HCT116 (cell line): ENCODE results near the gene HERPUD1. TPM values are rescaled to one million over a fixed set of nuclear protein-coding genes. Genes with fewer than 3 reads are reported as not detected.

Experiments used
- ATAC-seq: fragments of 200-7000 bp; cut with Tn5 transposase; 2 replicates; pipeline ENCODE4 v1.9.1; 2020; ENCODE audit warnings: mild to moderate bottlenecking, moderate library complexity
- BruUV-seq: library from RNA; stranded (reverse); fragments of 400-500 nt; replicated peaks from 2 replicates; lab custom pipeline; 2021; lab: Mats Ljungman, UMichigan
- CTCF ChIA-PET: fragments of 300-600 bp; sonication (Branson Sonifier 250); formaldehyde crosslinking; loops from one replicate; lab custom pipeline; 2021; ENCODE audit warnings: antibody characterized with exemption; lab: Charles Lee
- POLR2A ChIA-PET: fragments of 300-600, 350-600 bp; sonication (Branson Sonifier 250); formaldehyde crosslinking; loops from one replicate; lab custom pipeline; 2021; ENCODE audit warnings: antibody characterized with exemption; lab: Charles Lee
- RAD21 ChIA-PET, 2 experiments: fragments of 300-600 bp; sonication (Branson Sonifier 250); formaldehyde crosslinking; loops; one replicate each; lab custom pipeline; 2023; ENCODE audit warnings: low total read pairs in 2 of 2; ENCODE audit not compliant: uncharacterized antibody in 2 of 2, unreplicated experiment in 2 of 2, low non-redundant PET in 1 of 2; lab: Charles Lee
- DNase-seq: peaks from one replicate; pipeline ENCODE4 v3.0.0-alpha.2; 2010; ENCODE audit warnings: low read depth, low spot score
- H2AFZ ChIP-seq: fragments of 200-600 bp; shearing (Covaris generic), sonication (generic); 2 replicates; pipeline ENCODE4 v1.6.1; 2017; ENCODE audit warnings: low read depth, mixed run types, mixed read lengths, antibody characterized with exemption, low read length; ENCODE audit not compliant: poor library complexity, severe bottlenecking
- H3K27ac ChIP-seq: 2 replicates; pipeline ENCODE4 v1.5.1; 2012; ENCODE audit warnings: low read depth, low read length
- H3K27me3 ChIP-seq: fragments of 200-600 bp; sonication (generic); 2 replicates; pipeline ENCODE4 v1.6.1; 2016; ENCODE audit warnings: mixed run types, low read length, mixed read lengths; ENCODE audit not compliant: insufficient read depth
- H3K36me3 ChIP-seq, 2 experiments: fragments of 200-500 bp in 1 of 2; fragments of 200-600 bp in 1 of 2; sonication (Bioruptor generic) in 1 of 2; sonication (generic) in 1 of 2; 2 replicates each; pipeline versions ENCODE4 v1.5.1 to v1.6.1; 2014 to 2016; ENCODE audit warnings: low read length in 2 of 2, inconsistent platforms in 1 of 2, mixed read lengths in 1 of 2, mixed run types in 1 of 2; ENCODE audit not compliant: insufficient read depth in 2 of 2, control insufficient read depth in 1 of 2
- H3K4me1 ChIP-seq, 2 experiments: fragments of 200-600 bp in 1 of 2; sonication (generic) in 1 of 2; 2 replicates each; pipeline versions ENCODE4 v1.5.1 to v1.6.1; 2012 to 2017; ENCODE audit warnings: low read length in 2 of 2, inconsistent platforms in 1 of 2, mild to moderate bottlenecking in 1 of 2, mixed read lengths in 1 of 2, mixed run types in 1 of 2, moderate library complexity in 1 of 2; ENCODE audit not compliant: insufficient read depth in 2 of 2, control insufficient read depth in 1 of 2
- H3K4me2 ChIP-seq: fragments of 200-600 bp; sonication (generic); 2 replicates; pipeline ENCODE4 v1.6.1; 2017; ENCODE audit warnings: mixed run types, low read length, mixed read lengths
- H3K4me3 ChIP-seq, 2 experiments: fragments of 200-600 bp in 1 of 2; sonication (generic) in 1 of 2; replicated peaks in 1 of 2; 2 replicates each; pipeline ENCODE4 v1.5.1; 2011 to 2016; ENCODE audit warnings: low read length in 2 of 2, control low read depth in 1 of 2, low read depth in 1 of 2, mild to moderate bottlenecking in 1 of 2, mixed read lengths in 1 of 2, mixed run types in 1 of 2
- H3K79me2 ChIP-seq: fragments of 200-600 bp; sonication (generic); 2 replicates; pipeline ENCODE4 v1.6.1; 2017; ENCODE audit warnings: mild to moderate bottlenecking, mixed run types, low read length, moderate library complexity, mixed read lengths; ENCODE audit not compliant: insufficient read depth
- H3K9ac ChIP-seq: fragments of 200-600 bp; sonication (generic); 2 replicates; pipeline ENCODE4 v1.6.1; 2016; ENCODE audit warnings: low read length, mixed read lengths
- H3K9me2 ChIP-seq: fragments of 200-600 bp; sonication (generic), shearing (Covaris generic); 2 replicates; pipeline ENCODE4 v1.6.1; 2017; ENCODE audit warnings: mixed run types, mild to moderate bottlenecking, moderate library complexity; ENCODE audit not compliant: insufficient read depth
- H3K9me3 ChIP-seq, 2 experiments: fragments of 200-500 bp in 1 of 2; fragments of 200-600 bp in 1 of 2; sonication (Bioruptor generic) in 1 of 2; sonication (generic) in 1 of 2; 2 replicates each; pipeline ENCODE4 v1.6.1; 2014 to 2017; ENCODE audit warnings: low read length in 2 of 2, mixed read lengths in 2 of 2, inconsistent platforms in 1 of 2, low read depth in 1 of 2, mild to moderate bottlenecking in 1 of 2, mixed run types in 1 of 2, moderate library complexity in 1 of 2; ENCODE audit not compliant: control insufficient read depth in 1 of 2, insufficient read depth in 1 of 2
- H4K20me1 ChIP-seq: fragments of 200-600 bp; sonication (generic), shearing (Covaris generic); 2 replicates; pipeline ENCODE4 v1.6.1; 2017; ENCODE audit warnings: mixed run types, mild to moderate bottlenecking, moderate library complexity; ENCODE audit not compliant: insufficient read depth
- ATF3 ChIP-seq: IDR thresholded peaks from 2 replicates; pipeline ENCODE4 v1.6.1; 2012
- CBX3 ChIP-seq: IDR thresholded peaks from 2 replicates; pipeline ENCODE4 v1.6.1; 2012; ENCODE audit warnings: low read depth
- CEBPB ChIP-seq: IDR thresholded peaks from 2 replicates; pipeline ENCODE4 v1.6.1; 2012; ENCODE audit warnings: low read depth
- ELF1 ChIP-seq: IDR thresholded peaks from 2 replicates; pipeline ENCODE4 v1.6.1; 2012; ENCODE audit warnings: low read depth, borderline replicate concordance
- EZH2 ChIP-seq: fragments of 200-600 bp; sonication (generic); IDR thresholded peaks from 2 replicates; pipeline ENCODE4 v1.6.1; 2017; ENCODE audit warnings: antibody characterized with exemption, mixed run types
- EZH2phosphoT487 ChIP-seq: fragments of 200-600 bp; IDR thresholded peaks from 2 replicates; pipeline ENCODE4 v1.6.1; 2018; ENCODE audit warnings: antibody characterized with exemption, borderline replicate concordance
- FOSL1 ChIP-seq: IDR thresholded peaks from 2 replicates; pipeline ENCODE4 v1.6.1; 2012; ENCODE audit warnings: low read depth
- JUND ChIP-seq: IDR thresholded peaks from 2 replicates; pipeline ENCODE4 v1.6.1; 2012
- MAX ChIP-seq: IDR thresholded peaks from 2 replicates; pipeline ENCODE4 v1.6.1; 2012
- POLR2A ChIP-seq: IDR thresholded peaks from 2 replicates; pipeline ENCODE4 v1.7.0; 2011; ENCODE audit warnings: borderline replicate concordance; ENCODE audit not compliant: insufficient read depth, insufficient read length; ENCODE audit errors: extremely low read depth
- POLR2AphosphoS5 ChIP-seq: IDR thresholded peaks from 2 replicates; pipeline ENCODE4 v1.6.1; 2011; ENCODE audit warnings: mild to moderate bottlenecking, low read depth, low read length, moderate library complexity
- REST ChIP-seq: IDR thresholded peaks from 2 replicates; pipeline ENCODE4 v1.6.1; 2012; ENCODE audit warnings: low read depth
- SIN3A ChIP-seq: IDR thresholded peaks from 2 replicates; pipeline ENCODE4 v1.6.1; 2012; ENCODE audit warnings: low read depth
- SRF ChIP-seq: IDR thresholded peaks from 2 replicates; pipeline ENCODE4 v1.6.1; 2012; ENCODE audit warnings: low read depth
- TCF7L2 ChIP-seq: IDR thresholded peaks from 2 replicates; pipeline ENCODE4 v1.7.0; 2011; ENCODE audit warnings: borderline replicate concordance, inconsistent platforms; ENCODE audit not compliant: insufficient read depth, insufficient read length; ENCODE audit errors: extremely low read depth
- YY1 ChIP-seq: IDR thresholded peaks from 2 replicates; pipeline ENCODE4 v1.6.1; 2011; ENCODE audit warnings: low read length, low read depth, moderate library complexity, mild to moderate bottlenecking; ENCODE audit not compliant: insufficient replicate concordance; ENCODE audit errors: extremely low read depth
- ZBTB33 ChIP-seq: IDR thresholded peaks from 2 replicates; pipeline ENCODE4 v1.6.1; 2011; ENCODE audit warnings: mild to moderate bottlenecking, low read length, moderate library complexity; ENCODE audit not compliant: insufficient replicate concordance; ENCODE audit errors: extremely low read depth
- ZFX ChIP-seq: fragments of 450-650 bp; IDR thresholded peaks from 2 replicates; pipeline ENCODE4 v1.6.1; 2017
- ZNF274 ChIP-seq: fragments of 200-500 bp; sonication (Bioruptor generic); IDR thresholded peaks from 2 replicates; pipeline ENCODE4 v1.6.1; 2014; ENCODE audit warnings: mild to moderate bottlenecking, low read depth, low read length, inconsistent platforms
- intact Hi-C: fragments of 100-400 bp; cut with micrococcal nuclease; formaldehyde crosslinking; loops from 2 replicates; pipeline ENCODE4 v1.10.0; 2022
- total RNA-seq: library from RNA; stranded (reverse); gene quantifications from one replicate; pipeline ENCODE4 v1.2.1, GENCODE V29; 2021; ENCODE audit not compliant: unreplicated experiment

Gene HERPUD1
- total RNA-seq, 1 experiment from 2014 or later: 113 TPM

GRCh38 chr16:56990407-56991286 lies 58.7 kb downstream of the HERPUD1 start:
- DNase-seq (no peak), ATAC-seq (no peak)
- TF ChIP-seq EZH2phosphoT487: no peak
- TF ChIP-seq ATF3: no peak
- no peak for TF ChIP-seq POLR2A
- TF ChIP-seq ZBTB33: no peak
- TF ChIP-seq ZNF274: no peak
- no peak for TF ChIP-seq CBX3
- no peak for TF ChIP-seq SRF
- TF ChIP-seq YY1: no peak
- no peak for TF ChIP-seq ELF1
- no peak for TF ChIP-seq CEBPB
- TF ChIP-seq JUND: no peak
- TF ChIP-seq FOSL1: no peak
- TF ChIP-seq ZFX: no peak
- no peak for TF ChIP-seq SIN3A
- TF ChIP-seq MAX: no peak
- no peak for TF ChIP-seq EZH2
- TF ChIP-seq REST: no peak
- no peak for TF ChIP-seq POLR2AphosphoS5
- no peak for TF ChIP-seq TCF7L2
- Histone ChIP-seq H3K9ac (peak overlapping the region; percentile 74), H3K9me3 (no peaks in the 10 kb centered on the region), H3K4me2 (peak overlapping the region; percentile 94), H2AFZ (no peak overlapping the region), H3K4me1 (peaks cover 16 to 30% of the 10 kb centered on the region in 2 experiments; a peak in 3 of 4 replicates), H3K27ac (no peak overlapping the region), H3K79me2 (no peaks in the 10 kb centered on the region), H4K20me1 (no peaks in the 10 kb centered on the region), H3K4me3 (peak overlapping the region in 1 of 2 experiments; percentile 80; a peak in 3 of 4 replicates), H3K27me3 (no peaks in the 10 kb centered on the region), H3K9me2 (no peaks in the 10 kb centered on the region), H3K36me3 (no peaks in the 10 kb centered on the region)
- CTCF ChIA-PET: no interaction called here
- RAD21 ChIA-PET: no interaction called here
- POLR2A ChIA-PET: no interaction called here
- intact Hi-C loops: no loop called here
- BruUV-seq: no TSS peak
